ENCODE results near the gene AP2S1.
A peak's percentile ranks its signal among the peaks of the same experiment; 100 is the strongest.
"Not testable (repeated sequence)": the region's sequence is repeated elsewhere in the genome, so short reads cannot be mapped to it uniquely, and the experiment has no call there.

Gene AP2S1

DNA sequence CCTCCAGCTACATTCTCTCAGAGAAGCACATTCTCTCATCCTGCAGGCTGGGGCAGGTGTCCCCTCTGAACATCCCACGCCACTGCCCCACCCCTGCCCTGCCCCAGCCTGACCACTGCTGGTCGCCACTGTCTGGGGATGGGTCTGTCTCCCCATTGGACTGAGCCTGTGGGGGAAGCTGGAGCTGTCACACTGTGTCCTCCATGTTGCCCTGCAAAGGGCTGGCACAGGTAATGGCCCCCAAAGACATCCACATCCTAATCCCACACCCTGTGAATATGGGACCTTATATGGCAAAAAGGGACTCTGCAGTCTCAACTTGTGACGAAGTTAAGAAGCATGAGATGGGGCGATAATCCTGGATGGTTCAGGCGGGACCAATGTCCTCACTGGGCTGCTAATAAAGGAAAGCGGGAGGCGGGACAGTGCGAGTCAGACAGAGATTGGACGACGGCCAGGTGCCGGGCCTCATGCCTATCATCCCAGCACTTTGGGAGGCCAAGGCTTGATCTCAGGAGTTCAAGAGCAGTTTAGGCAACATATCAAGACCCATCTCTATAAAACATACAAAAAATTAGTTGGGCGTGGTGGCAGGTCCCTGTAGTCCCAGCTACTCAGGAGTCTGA lies 9.1 kb downstream of the AP2S1 start:
- DNase-seq (ENCODE audit: low read depth) = no peak

GRCh38 chr19:46840498-46840942 lies 10.1 kb downstream of the AP2S1 start:
- no peak for DNase-seq (ENCODE audit: low read depth)

- no peak for DNase-seq (ENCODE audit: low read depth)
These were observed 10.7 kb downstream of the AP2S1 start for GRCh38 chr19:46839752-46840497.

- DNase-seq (ENCODE audit: low read depth) = no peak
These were observed 12.5 kb downstream of the AP2S1 start for GRCh38 chr19:46838160-46838559.

DNA sequence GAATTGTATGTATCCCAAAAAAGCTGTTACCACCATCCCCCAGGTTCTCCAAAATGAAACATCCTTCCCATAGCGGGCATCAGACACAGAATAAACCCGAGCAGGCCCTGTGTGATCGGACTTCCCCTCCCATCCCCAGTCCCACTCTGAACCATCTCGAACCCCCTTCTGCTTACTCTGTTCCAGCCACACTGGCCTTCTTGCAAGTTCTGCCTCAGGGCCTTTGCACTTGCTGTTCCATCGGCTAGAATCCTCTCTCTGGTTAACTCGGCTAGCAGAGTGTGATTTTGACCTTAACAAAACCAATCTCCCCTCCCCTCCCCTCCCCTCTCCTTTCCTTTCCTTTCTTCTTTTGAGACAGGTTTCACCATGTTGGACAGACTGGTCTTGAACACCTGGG lies 15.7 kb downstream of the AP2S1 start:
- no peak for DNase-seq (ENCODE audit: low read depth)

DNA sequence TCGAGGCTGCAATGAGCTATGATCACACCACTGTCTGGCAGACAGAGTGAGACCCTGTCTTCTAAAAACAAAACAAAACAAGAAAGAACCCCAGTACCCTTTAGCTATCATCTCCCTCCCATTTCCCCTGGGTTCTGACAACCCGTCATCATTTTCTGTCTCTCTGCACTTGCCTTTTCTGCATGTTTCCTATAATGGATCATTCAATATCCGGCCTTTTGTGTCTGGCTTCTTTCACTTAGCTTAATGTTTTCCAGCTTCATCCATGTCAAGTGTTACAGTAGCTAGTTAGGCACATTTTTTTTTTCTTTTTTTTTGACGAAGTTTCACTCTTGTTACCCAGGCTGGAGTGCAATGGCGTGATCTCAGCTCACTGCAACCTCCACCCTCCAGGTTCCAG lies 16.5 kb downstream of the AP2S1 start:
- DNase-seq (ENCODE audit: low read depth) = no peak

DNA sequence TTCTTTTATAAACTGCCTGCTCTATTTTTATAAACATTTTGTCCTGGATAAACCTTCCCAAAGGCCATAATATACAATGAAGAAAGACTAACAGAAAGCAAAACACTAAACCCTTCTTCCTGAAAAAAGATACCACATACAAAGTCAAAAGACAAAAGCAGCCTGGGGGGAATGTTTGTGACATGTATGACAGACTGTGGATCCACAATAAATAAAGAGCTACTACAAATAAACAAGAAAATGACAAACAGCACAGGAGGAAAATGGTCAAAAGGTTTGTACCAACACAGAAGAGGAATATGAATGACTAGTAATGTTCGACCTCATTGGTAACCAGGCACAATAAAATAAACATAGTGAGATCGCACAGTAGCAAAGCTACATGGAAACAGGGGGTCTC lies 19.8 kb downstream of the AP2S1 start:
- no peak for DNase-seq (ENCODE audit: low read depth)

GRCh38 chr19:46828484-46828883 lies 22.2 kb downstream of the AP2S1 start:
- no peak for DNase-seq (ENCODE audit: low read depth)

GRCh38 chr19:46825731-46826055 lies 25.0 kb downstream of the AP2S1 start:
- no peak for DNase-seq (ENCODE audit: low read depth)

DNA sequence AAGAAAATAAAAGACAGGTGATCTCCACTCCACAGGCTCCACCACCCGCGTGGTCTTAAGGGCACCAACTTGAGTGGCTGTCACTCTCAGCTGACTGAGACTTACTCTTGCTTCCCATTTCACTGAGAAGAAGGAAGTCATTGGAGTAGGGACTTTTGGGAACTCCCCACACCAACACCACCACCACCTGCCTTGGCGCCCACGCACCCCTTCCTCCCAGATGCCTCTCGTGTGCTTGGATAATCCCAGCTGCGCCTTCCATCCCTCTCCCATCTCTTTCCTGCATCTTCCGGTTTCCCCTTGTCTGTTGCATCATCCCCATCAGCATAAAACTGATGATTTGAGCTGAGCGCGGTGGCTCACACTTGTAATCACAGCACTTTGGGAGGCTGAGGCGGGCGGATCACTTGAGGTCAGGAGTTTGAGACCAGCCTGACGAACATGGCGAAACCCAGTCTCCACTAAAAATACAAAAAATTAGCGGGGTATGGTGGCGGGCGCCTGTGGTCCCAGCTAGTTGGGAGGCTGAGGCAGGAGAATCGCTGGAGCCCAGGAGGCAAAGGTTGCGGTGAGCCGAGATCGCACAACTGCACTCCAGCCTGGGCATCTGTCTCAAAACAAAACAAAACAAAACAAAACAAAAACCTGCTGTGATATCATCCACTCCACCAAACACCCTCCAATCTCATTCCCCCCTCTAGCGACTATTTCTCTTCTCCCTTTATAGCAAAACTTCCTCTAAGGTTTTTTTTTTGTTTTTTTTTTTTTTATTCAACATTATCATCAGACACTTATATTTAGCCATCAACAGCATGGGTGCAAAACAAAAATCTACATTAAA lies 25.5 kb downstream of the AP2S1 start:
- DNase-seq (ENCODE audit: low read depth) = no peak

- DNase-seq (ENCODE audit: low read depth) = no peak
These were observed 27.6 kb downstream of the AP2S1 start for GRCh38 chr19:46823049-46823448.

- DNase-seq (ENCODE audit: low read depth) = not testable (repeated sequence)
These were observed 28.2 kb downstream of the AP2S1 start for GRCh38 chr19:46822410-46822787.

DNA sequence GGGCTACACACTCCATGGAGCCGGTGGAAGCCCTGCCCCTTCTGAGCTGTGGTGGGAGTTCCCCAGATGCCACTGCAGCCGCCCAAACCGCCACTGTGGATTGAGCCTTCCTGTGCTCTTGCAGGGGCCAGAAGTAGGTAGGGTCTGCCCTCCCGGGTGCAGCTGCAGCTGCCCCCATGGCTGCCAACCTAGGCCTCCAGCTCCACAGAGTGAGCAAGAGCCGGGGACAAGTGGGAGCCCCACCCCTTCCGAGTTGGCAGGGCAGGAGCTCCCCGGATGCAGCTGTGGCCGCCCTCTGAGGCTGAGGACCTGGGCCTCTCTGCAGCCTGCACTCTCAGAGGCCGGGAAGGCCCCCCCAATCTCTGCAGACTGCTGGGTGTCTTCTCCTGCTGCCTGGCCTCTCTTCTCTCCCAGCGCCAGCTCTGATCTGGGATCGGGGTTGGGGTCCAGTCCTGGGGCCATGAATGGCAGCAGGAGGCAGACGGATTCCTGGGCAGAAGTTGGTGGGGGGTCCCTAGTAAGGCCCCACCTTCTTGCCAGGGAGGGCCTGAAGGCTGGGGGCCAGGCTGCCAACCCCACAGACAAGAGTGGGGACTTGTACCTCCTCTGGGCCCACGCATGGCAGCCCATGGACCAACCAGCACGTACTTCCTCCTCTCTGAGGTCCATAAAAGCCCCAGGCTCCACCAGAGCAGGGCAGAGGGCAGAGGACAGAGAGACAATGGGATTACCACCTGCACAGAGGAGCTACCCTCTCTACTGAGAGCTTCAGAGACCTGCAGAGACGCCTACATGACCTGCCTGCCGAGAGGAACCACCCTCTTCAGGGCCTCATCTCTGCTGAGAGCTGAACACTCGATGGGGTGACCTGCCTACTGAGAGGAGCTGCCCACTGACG lies 28.9 kb downstream of the AP2S1 start:
- DNase-seq (ENCODE audit: low read depth) = peak; percentile 22

DNA sequence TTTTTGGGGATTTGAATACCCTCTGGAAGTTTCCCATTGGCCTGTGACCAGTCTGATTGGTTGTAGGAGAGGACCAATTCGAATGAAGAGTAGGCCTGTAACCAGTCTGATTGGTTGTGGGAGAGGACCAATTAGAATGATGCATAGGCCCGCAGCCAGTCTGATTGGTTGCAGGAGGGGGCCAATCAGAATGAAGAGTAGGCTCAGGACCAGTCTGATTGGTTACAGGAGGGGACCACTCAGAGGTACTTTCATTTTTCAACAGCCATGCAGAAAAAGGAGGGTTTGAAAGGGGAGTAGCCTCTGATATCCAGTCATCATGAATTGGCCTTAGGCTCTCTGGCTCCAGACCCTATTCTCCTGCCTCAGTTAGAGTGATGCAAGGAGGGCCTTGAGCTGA lies 31.8 kb downstream of the AP2S1 start:
- no peak for DNase-seq (ENCODE audit: low read depth)

DNA sequence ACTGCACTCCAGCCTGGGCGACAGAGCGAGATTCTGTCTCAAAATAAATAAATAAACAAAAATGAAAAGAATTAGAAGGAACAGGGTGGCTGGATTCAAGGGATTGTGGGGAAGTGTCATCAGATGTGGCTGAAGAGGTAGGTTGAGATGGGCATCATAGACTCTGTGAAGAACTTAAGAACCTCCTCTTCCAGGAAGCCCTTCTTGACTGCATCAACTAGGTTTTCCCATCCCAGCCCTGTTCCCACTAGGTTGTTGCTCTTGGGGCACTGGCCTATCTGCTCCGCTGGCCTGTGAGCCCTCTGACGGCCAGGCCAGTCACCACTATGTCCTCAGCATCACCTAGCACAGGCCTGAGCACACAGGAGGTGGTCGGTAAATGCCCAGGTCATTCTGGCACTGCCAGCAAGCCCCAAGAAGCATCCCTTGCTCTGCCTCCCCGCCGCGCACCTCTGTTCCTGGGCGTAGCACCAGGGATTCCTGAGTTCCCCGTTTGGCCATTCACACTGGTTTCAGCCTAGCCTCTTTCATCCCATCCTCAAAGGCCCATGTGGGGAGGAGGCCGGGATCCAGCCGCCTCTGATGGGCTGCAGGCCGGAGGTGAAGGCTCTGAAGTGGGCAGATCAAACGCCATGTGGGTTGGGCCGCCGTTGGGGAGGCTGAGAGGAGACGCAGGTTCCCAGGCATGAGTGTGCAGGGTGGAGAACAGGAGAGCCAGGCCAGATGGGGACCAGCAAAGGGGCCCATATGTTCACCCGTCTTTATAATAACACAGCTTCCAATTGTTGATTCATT lies 34.6 kb downstream of the AP2S1 start:
- no peak for DNase-seq (ENCODE audit: low read depth)

DNA sequence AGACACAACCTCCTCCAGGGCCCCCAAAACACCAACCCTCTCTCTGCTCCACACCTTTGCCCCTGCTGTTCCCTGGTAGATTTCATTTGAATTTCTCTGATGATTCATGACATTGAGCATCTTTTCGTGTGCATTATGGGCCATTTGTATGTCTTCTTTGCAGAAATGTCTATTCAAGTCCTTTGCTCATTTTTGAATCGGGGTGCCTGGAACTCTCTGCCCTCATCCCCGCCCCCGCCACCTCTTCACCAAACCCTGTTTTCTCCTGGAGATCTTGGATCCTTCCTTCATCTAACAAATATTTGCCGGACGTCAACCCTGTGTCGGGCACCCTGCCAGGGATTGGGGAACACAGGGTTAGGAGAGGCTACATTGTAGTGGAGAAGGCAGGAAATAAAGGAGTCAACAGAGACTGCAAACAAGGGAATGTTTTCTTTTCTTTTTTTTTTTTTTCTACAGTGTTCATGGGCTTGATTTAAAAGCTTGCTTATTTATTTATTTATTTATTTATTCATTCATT lies 36.7 kb downstream of the AP2S1 start:
- DNase-seq (ENCODE audit: low read depth) = no peak

GRCh38 chr19:46812977-46813838 lies 37.4 kb downstream of the AP2S1 start:
- no peak for DNase-seq (ENCODE audit: low read depth)

GRCh38 chr19:46809534-46810272 lies 40.9 kb downstream of the AP2S1 start:
- no peak for DNase-seq (ENCODE audit: low read depth)

DNA sequence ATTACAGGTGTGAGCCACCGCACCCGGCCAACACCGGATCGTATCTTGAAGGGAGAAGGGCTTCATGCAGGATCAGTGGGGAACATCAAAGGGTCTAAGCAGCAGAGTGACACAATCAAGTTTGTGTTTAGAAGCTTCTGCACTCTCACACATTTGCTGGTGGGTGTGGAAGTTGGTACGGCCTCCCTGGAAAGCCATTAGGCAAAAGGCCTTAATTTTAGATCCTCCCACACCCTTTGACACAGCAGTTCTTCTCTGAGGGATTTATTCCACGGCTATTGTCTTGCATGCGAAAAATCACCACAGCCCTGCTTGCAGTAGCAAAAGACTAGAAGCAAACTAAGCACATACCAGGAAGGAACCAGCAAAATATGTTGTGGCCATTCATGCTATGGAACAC lies 44.0 kb downstream of the AP2S1 start:
- no peak for DNase-seq (ENCODE audit: low read depth)
